Muscle of leg (tissue), 11 donors: Measurements from ENCODE around the gene LHFPL3. TPM values are rescaled to one million over a fixed set of nuclear protein-coding genes. Genes with fewer than 3 reads are reported as not detected.
"Not testable (repeated sequence)": the region's sequence is repeated elsewhere in the genome, so short reads cannot be mapped to it uniquely, and the experiment has no call there.

ENCODE experiments used
- DNase-seq: peaks from one replicate; pipeline ENCODE4 v3.0.0; 2013
- H3K27ac ChIP-seq: one replicate; pipeline ENCODE4 v1.5.1; 2013; ENCODE audit warnings: mild to moderate bottlenecking, low read length, control low read depth
- H3K27me3 ChIP-seq: one replicate; pipeline ENCODE4 v1.6.1; 2013; ENCODE audit warnings: low read length; ENCODE audit not compliant: control insufficient read depth, insufficient read depth
- H3K36me3 ChIP-seq: one replicate; pipeline ENCODE4 v1.6.1; 2013; ENCODE audit warnings: low read length; ENCODE audit not compliant: control insufficient read depth, insufficient read depth
- H3K4me1 ChIP-seq: one replicate; pipeline ENCODE4 v1.6.1; 2013; ENCODE audit warnings: low read length; ENCODE audit not compliant: control insufficient read depth, insufficient read depth
- H3K4me3 ChIP-seq: one replicate; pipeline ENCODE4 v1.5.1; 2013; ENCODE audit warnings: low read length, control low read depth
- H3K9me3 ChIP-seq: replicated peaks from 2 replicates; pipeline ENCODE4 v1.6.1; 2013; ENCODE audit warnings: low read depth, low read length; ENCODE audit not compliant: control insufficient read depth
- WGBS: methylation state at CpG from one replicate; pipeline ENCODE4 v1.1.5; 2013; ENCODE audit warnings: missing lambda C conversion rate; ENCODE audit not compliant: insufficient coverage; 5-methylcytosine and 5-hydroxymethylcytosine counted together
- polyA plus RNA-seq, 8 donors: library from polyadenylated mRNA; unstranded; fragments of 120-200 nt; gene quantifications; one replicate each; pipeline versions ENCODE4 v1.2.1 to v1.2.3, GENCODE V29; 2013; ENCODE audit warnings: inconsistent platforms in 1 of 8, low replicate concordance in 1 of 8; ENCODE audit not compliant: insufficient read length in 8 of 8, insufficient read depth in 1 of 8
- total RNA-seq: library from RNA; stranded (reverse); fragments of 120-200 nt; gene quantifications from one replicate; pipeline ENCODE4 v1.2.4, GENCODE V29; 2013

The LHFPL3 gene
- total and polyA plus RNA-seq, 9 donors, result 0.06 to 0.47 (median 0.17) TPM; not detected in 6

DNA sequence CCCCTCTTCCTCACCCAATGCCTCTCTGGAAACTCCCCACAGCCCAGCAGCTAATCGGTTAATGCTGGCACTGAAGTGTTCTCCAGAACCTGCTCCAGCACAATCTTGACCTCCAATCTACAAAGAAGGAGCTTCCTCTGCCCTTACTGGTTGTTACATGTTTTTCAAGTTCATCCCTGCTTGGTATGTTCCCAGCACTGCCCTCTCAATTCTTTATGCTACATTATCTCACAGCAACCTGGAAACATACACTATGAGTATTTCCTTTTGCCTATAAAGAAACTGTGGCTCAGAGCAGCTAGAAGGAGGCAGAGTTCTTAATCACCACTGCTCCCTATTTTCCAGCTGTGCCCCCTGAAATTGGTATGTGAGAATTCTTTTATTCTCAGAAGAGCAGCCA, 601.5 kb downstream of the LHFPL3 start:
- no peak for DNase-seq
- Histone ChIP-seq H3K27ac (no peak overlapping the region), H3K36me3 (no peaks in the 10 kb centered on the region), H3K9me3 (no peaks in the 10 kb centered on the region), H3K27me3 (no peaks in the 10 kb centered on the region), H3K4me3 (no peak overlapping the region), H3K4me1 (no peaks in the 10 kb centered on the region)
- 88% methylated on average over 1 of the region's 1 CpG for WGBS

DNA sequence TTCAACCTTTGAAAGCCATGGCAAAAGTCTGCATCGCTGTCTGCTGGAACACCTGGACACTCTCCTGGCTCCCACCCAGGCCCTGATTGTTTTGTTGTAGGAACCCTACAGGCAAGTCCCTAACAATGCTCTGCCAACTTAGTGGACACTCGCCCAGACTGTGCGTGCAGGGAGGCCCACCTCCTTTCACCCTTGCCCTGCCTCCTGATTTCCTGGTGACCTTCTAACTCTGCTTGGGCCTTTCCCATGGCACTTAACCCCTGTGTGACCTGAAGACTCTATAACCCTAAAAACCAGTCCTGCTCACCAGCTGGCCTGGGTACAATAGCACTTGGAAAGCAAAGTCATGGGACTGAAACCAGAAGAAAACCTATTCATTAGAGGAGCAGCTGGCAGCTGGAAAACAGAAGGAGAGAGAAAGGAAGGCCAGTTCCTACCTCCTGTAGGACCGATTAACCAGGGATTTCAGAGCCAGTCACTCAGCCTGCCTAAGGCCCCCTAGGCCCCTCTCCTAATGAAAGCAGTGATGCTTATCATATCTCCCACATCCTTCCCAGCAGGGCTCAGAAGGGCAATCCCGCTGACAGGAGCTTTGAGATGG, 602.9 kb downstream of the LHFPL3 start:
- H3K9me3 ChIP-seq, result no peaks in the 10 kb centered on the region
- DNase-seq, result no peak
- no peaks in the 10 kb centered on the region for H3K27me3 ChIP-seq
- H3K27ac ChIP-seq, result no peak overlapping the region
- H3K4me3 ChIP-seq, result no peak overlapping the region
- no peaks in the 10 kb centered on the region for H3K4me1 ChIP-seq
- 12% methylated on average over 3 of the region's 5 CpGs for WGBS
- H3K36me3 ChIP-seq, result no peaks in the 10 kb centered on the region

DNA sequence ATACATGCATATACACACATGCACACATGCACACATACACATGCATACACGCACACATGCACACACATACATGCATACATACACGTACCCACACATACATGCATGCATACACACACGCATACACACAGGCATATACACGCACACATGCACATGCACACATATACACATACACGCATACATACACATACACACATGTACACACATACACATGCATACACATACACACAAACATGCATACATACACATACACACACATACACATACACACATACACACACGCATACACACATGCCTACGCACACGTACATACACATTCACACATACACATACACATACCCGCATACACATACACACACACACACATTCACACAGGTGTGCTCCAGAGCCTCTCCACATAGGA, 604.6 kb downstream of the LHFPL3 start:
- no peaks in the 10 kb centered on the region for H3K9me3 ChIP-seq

DNA sequence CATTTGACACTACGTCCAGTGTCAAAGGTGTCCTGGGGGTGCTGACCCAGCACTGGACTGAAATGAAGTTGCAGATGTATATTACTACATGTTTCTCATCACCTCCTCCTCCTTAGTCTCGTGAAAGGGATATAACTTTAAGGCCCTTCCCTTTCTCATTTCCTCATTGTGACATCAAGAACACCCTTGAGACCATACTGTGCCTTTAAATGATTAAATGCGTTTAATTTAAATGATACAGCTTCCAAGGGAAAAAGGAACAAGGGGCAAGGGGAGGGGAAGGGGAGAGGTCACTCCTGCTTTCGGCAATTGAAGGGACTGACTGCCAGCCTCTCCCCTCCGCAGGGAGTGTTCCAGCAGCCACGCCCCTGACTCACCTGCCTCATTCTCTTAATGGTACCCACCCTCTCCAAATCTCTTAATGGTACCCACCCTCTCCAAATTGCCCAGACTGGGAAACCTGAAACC, 605.2 kb downstream of the LHFPL3 start:
- WGBS, result no CpG with 5 or more reads among the region's 6 CpGs
- Histone ChIP-seq H3K27me3 (no peaks in the 10 kb centered on the region), H3K9me3 (no peaks in the 10 kb centered on the region), H3K27ac (no peak overlapping the region), H3K36me3 (no peaks in the 10 kb centered on the region), H3K4me1 (no peaks in the 10 kb centered on the region), H3K4me3 (no peak overlapping the region)
- DNase-seq, result no peak

More for the DNA sequence above, 604.6 kb downstream of the LHFPL3 start:
- H3K4me1 ChIP-seq, result no peaks in the 10 kb centered on the region
- no peaks in the 10 kb centered on the region for H3K36me3 ChIP-seq
- no peak overlapping the region for H3K27ac ChIP-seq
- WGBS, result 90% methylated on average over 9 of the region's 9 CpGs
- H3K4me3 ChIP-seq, result no peak overlapping the region
- DNase-seq, result no peak
- no peaks in the 10 kb centered on the region for H3K27me3 ChIP-seq

DNA sequence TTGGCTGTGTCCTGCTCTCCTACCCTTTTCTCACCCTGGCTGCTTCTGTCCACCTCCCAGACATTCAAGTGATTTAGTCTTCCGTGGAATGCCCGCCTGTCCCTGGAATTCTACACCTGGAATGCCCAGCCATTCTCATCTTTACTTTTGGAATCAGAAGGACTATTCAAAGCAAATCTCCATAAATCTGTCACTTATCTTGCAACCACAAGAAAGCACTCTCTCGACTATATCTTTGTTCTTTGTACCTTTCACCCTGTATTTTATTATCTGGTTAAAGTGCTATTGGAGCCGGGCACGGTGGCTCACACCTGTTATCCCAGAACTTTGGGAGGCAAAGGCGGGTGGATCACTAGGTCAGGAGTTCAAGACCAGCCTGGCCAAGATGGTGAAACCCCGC, 606.3 kb downstream of the LHFPL3 start:
- Histone ChIP-seq H3K27ac (no peak overlapping the region), H3K4me3 (no peak overlapping the region), H3K27me3 (no peaks in the 10 kb centered on the region), H3K4me1 (no peaks in the 10 kb centered on the region), H3K9me3 (no peaks in the 10 kb centered on the region), H3K36me3 (no peaks in the 10 kb centered on the region)
- no peak for DNase-seq
- 74% methylated on average over 5 of the region's 7 CpGs for WGBS

DNA sequence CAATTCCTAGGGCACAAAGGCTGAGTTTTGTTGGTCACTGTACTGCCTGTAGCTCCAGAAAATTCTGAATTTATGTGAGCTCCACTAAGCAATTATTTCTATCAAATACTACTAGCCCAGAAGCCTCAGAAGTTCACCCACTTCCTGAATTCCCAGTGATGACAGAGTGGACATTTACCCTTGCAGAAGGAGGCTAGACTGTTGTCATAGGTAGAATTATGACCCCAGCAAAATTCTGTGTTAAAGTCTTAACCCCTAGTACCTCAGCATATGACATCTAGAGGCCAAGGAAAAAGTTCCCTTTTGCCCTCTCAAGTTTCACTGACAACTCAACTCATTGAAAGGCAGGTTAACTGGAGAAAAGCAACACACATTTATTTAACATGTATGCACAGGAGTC, 606.9 kb downstream of the LHFPL3 start:
- no peak for DNase-seq
- Histone ChIP-seq H3K36me3 (no peaks in the 10 kb centered on the region), H3K27ac (no peak overlapping the region), H3K4me1 (no peaks in the 10 kb centered on the region), H3K4me3 (no peak overlapping the region), H3K9me3 (no peaks in the 10 kb centered on the region), H3K27me3 (no peaks in the 10 kb centered on the region)

DNA sequence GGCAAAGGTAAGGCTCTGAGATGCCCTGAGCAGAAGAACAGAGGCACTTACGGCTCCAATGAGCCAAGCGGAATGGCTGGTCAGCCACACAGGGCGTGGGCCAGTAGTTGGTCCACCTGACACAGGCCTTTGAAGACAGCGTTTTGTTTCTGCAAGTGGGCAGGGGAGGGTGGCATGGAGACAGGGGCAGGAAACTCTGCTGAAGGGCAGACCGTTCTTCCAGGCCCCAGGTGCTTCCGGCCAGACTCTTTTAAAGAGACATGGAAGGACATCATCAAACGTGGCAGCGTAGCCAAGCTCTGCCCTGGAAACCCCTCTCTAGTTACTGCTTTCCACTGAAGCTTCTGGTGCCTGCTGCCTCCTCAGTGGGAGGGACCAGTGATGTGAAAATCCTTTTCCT, 608.1 kb downstream of the LHFPL3 start:
- Histone ChIP-seq H3K27ac (no peak overlapping the region), H3K9me3 (no peaks in the 10 kb centered on the region), H3K36me3 (no peaks in the 10 kb centered on the region), H3K27me3 (no peaks in the 10 kb centered on the region), H3K4me3 (no peak overlapping the region), H3K4me1 (no peaks in the 10 kb centered on the region)
- WGBS, result 91% methylated on average over 4 of the region's 8 CpGs
- DNase-seq, result no peak

DNA sequence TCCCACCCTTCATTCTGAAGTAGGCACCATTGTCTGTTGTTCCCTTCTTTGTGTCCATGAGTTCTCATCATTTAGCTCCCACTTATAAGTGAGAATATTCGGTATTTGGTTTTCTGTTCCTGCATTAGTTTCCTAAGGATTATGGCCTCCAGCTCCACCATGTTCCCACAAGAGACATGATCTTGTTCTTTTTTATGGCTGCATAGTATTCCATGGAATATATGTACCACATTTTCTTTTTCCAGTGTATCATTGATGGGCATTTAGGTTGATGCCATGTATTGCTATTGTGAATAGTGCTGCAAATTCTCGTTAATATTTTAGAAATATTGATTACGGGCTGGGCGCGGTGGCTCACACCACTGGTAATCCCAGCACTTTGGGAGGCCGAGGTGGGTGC, 609.1 kb downstream of the LHFPL3 start:
- not testable (repeated sequence) for DNase-seq, H3K4me3 ChIP-seq, H3K9me3 ChIP-seq, H3K27ac ChIP-seq, H3K36me3 ChIP-seq, H3K4me1 ChIP-seq, H3K27me3 ChIP-seq
- 97% methylated on average over 5 of the region's 6 CpGs for WGBS

DNA sequence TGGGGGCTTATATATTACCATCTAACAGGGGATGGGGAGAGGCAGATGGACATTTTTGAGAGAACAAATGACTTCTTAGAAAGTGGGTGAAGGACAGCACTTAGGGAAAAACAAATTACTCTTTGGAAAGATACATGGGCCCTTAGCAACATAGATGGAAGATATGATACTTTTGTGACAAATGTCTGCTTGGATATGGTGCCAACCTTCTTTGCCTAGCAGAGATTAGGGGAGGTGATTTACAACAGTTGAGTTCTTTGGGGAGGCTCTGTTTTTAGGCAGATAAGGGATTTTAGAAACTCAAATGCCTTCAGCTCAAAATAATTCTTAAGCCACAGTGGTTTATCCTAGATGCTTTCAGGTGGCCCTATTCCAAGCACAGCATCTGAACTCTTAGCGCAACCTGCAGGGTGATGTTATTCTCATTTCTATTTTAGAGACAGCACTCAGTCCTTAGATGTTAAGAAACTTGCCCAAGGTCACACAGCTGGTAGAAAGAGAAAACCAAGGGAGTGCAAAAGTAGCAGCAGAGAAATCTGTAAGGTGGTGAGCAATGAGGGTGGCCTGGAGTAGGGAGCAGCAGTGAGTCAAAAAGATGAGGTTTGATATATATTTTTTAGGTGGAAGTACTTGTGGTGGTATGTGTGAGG, 610.5 kb downstream of the LHFPL3 start:
- no peak overlapping the region for H3K27ac ChIP-seq
- H3K4me1 ChIP-seq, result peaks cover 2% of the 10 kb centered on the region
- H3K36me3 ChIP-seq, result no peaks in the 10 kb centered on the region
- H3K27me3 ChIP-seq, result no peaks in the 10 kb centered on the region
- no peaks in the 10 kb centered on the region for H3K9me3 ChIP-seq
- 80% methylated on average over 1 of the region's 1 CpG for WGBS
- no peak for DNase-seq
- H3K4me3 ChIP-seq, result no peak overlapping the region

DNA sequence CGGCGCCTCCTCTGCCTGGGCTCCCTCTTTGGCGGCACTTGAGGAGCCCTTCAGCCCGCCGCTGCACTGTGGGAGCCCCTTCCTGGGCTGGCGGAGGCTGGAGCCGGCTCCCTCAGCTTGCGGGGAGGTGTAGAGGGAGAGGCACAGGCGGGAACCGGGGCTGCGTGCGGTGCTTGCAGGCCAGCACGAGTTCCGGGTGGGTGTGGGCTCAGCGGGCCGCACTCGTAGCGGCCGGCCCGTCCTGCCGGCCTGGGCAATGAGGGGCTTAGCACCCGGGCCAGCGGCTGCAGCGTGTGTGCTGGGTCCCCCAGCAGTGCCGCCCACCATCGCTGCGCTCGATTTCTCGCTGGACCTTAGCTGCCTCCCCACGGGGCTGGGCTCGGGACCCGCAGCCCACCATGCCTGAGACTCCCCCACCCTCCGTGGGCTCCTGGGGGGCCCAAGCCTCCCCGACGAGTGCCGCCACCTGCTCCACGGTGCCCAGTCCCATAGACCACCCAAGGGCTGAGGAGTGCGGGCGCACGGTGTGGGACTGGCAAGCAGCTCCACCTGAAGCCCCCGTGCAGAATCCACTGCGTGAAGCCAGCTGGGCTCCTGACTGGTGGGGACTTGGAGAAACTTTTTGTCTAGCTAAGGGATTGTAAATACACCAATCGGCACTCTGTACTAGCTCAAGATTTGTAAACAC, 611.8 kb downstream of the LHFPL3 start:
- 93% methylated on average over 35 of the region's 43 CpGs for WGBS
- H3K27me3 ChIP-seq, result no peaks in the 10 kb centered on the region
- no peak overlapping the region for H3K27ac ChIP-seq
- no peak for DNase-seq
- H3K4me1 ChIP-seq, result peaks cover 7% of the 10 kb centered on the region
- no peaks in the 10 kb centered on the region for H3K9me3 ChIP-seq
- H3K36me3 ChIP-seq, result no peaks in the 10 kb centered on the region
- H3K4me3 ChIP-seq, result no peak overlapping the region
